OCI-LY7 (cell line): Measurements from ENCODE around the gene FAM9C. TPM values are rescaled to one million over a fixed set of nuclear protein-coding genes. Genes with fewer than 3 reads are reported as not detected.

Source experiments
- total RNA-seq, 2 experiments: library from RNA; depleted of rRNA in 1 of 2; stranded (reverse); fragments of >200 nt in 1 of 2; shearing (Covaris generic) in 1 of 2; gene quantifications; 2 replicates each; pipeline ENCODE4 v1.2.3, GENCODE V29; 2014 to 2022

The FAM9C gene
- total RNA-seq, 2 experiments from 2014 or later: not detected

Other genes with a start within 250 kb of the FAM9C start
- 9.9 and 13.9 TPM in 2 replicates for gene TLR7, start 177.5 kb downstream of the FAM9C start, total RNA-seq (2014; rRNA removed; shearing (Covaris generic))
- gene TLR7, start 177.5 kb downstream of the FAM9C start, total RNA-seq (2022): 11.4 and 12.1 TPM in 2 replicates
- not detected in 2 replicates for gene TLR8, start 138.0 kb downstream of the FAM9C start, total RNA-seq (2014; rRNA removed; shearing (Covaris generic))
- gene TLR8, start 138.0 kb downstream of the FAM9C start, total RNA-seq (2022): not detected in 2 replicates
- gene TMSB4X, start 69.5 kb downstream of the FAM9C start, total RNA-seq (2014; rRNA removed; shearing (Covaris generic)): 1,355 and 1,476 TPM in 2 replicates
- 1,524 and 1,540 TPM in 2 replicates for gene TMSB4X, start 69.5 kb downstream of the FAM9C start, total RNA-seq (2022)